ENCODE results near the gene LUZP2. TPM values are rescaled to one million over a fixed set of nuclear protein-coding genes. Genes with fewer than 3 reads are reported as not detected.

Gene LUZP2
- total RNA-seq, 2 donors from 2014 or later, result not detected

DNA sequence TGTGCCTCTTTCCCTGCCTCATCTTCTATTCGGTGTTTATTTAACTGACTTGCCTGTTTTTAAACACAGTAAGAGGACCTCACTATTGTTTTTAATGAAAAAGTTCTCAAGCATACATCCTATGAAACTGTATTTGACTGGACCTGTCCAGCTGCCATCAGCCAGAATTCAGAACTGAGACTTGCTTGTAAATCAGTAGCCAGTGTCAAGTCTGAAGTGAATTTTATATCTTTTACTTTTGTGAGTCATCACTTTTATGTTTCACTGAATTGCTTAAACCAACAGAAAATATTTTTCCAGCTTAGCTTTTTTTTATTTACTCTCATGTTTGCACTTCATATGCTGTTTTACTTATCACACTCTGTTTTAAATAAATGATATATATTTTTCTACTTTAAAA, 88.3 kb downstream of the LUZP2 start:
- Mint-ChIP-seq H3K4me1 (ENCODE audit: low read depth) (no peaks in the 10 kb centered on the region), H3K9me3 (no peaks in the 10 kb centered on the region), H3K27me3 (ENCODE audit: low read depth) (no peaks in the 10 kb centered on the region), H3K27ac (no peak overlapping the region), H3K4me3 (no peak overlapping the region), H3K36me3 (ENCODE audit: insufficient read depth in 2 of 2) (no peaks in the 10 kb centered on the region)
- ATAC-seq (replicated peaks in 1 of 2) (no peak), DNase-seq (no peak)

DNA sequence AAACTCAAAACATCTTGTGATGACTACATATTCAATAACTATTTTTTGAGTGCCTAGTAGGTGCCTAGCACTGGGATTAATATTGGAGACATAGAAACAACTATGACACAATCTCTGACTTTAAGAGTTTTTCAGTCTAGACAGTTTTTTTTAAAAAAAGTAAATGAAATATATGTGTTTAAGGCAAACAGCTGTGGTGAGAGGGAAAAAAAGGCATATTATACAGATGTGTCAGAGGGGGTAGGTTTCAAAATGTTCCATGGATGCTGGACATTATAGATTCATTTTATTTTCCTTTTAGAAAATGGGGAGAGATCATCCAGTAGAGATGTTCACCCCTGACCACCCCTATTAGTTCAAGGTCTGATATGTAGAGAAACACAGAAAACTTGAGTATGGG, 90.8 kb downstream of the LUZP2 start:
- Mint-ChIP-seq H3K27me3 (ENCODE audit: low read depth) (no peaks in the 10 kb centered on the region), H3K4me3 (no peak overlapping the region), H3K4me1 (ENCODE audit: low read depth) (no peaks in the 10 kb centered on the region), H3K36me3 (ENCODE audit: insufficient read depth in 2 of 2) (no peaks in the 10 kb centered on the region), H3K27ac (no peak overlapping the region), H3K9me3 (no peaks in the 10 kb centered on the region)
- ATAC-seq (replicated peaks in 1 of 2) (no peak), DNase-seq (no peak)

DNA sequence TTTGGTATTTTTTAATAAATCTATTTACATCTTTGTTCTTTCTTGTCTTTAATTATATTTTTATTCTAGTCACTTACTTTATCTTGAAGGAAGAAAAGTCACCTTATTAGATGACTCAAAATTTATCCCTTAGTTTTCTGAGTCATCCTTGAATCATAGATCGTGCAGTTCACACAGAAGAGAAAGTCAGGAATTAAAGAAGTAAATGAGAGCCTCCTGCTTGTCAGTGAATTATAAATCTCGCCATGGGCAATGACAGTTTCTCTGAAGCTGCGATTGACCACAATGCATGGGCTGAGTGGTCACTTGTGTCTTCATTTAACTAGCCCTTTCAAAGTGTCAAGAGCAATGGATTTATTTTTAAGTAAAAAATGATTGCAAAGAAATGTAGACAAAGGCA, 91.2 kb downstream of the LUZP2 start:
- Mint-ChIP-seq H3K9me3 (peaks cover 0 to 2% of the 10 kb centered on the region in 2 donors), H3K36me3 (ENCODE audit: insufficient read depth in 2 of 2) (no peaks in the 10 kb centered on the region), H3K27me3 (ENCODE audit: low read depth) (no peaks in the 10 kb centered on the region)

DNA sequence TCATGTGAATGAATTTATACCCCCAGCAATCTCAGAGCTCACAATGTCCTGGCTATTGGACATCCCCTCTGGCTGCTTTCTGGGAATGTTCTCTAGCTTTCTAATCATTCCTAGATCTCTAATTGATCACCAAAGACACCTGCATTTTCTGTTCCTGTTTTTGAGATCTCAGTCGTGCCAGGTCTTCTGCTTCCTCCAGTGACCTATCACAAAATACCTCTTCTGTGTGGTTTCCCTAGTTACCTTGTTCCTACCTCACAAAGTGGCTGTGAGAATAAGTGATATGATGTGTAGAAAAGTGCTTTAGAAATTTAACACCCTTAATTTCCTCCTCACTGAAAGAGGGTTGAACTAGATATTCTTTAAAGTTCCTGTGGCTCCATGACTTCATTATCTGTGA, 92.2 kb downstream of the LUZP2 start:
- Mint-ChIP-seq H3K4me3 (no peak overlapping the region), H3K27ac (no peak overlapping the region), H3K9me3 (peaks cover 0 to 2% of the 10 kb centered on the region in 2 donors), H3K27me3 (ENCODE audit: low read depth) (no peaks in the 10 kb centered on the region), H3K4me1 (ENCODE audit: low read depth) (no peaks in the 10 kb centered on the region), H3K36me3 (ENCODE audit: insufficient read depth in 2 of 2) (no peaks in the 10 kb centered on the region)
- ATAC-seq (replicated peaks in 1 of 2) (no peak), DNase-seq (no peak)

More for the DNA sequence above, 91.2 kb downstream of the LUZP2 start:
- H3K4me1 Mint-ChIP-seq (ENCODE audit: low read depth), result no peaks in the 10 kb centered on the region
- H3K27ac Mint-ChIP-seq, result no peak overlapping the region
- ATAC-seq (replicated peaks in 1 of 2) (no peak), DNase-seq (no peak)
- no peak overlapping the region for H3K4me3 Mint-ChIP-seq

DNA sequence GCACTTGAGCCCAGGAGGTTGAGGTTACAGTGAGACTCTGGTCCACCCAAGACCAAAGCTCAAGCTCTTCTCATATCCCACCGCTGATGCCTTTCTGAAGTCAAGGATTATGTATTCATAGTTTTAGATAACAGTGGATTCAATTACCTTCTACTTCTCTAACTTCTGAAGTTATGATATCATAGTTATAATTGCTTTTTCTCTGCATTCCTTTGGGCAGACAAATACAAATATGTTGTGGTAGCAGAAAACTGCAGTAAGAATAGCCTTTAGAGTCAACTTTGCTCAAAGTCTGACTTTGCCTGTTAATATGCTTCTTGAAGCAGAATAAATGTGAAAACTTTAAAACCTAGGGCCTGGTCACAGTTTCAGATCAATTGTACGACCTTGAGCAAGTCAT, 94.4 kb downstream of the LUZP2 start:
- Mint-ChIP-seq H3K27me3 (ENCODE audit: low read depth) (no peaks in the 10 kb centered on the region), H3K4me3 (no peak overlapping the region), H3K27ac (no peak overlapping the region), H3K4me1 (ENCODE audit: low read depth) (no peaks in the 10 kb centered on the region), H3K36me3 (ENCODE audit: insufficient read depth in 2 of 2) (no peaks in the 10 kb centered on the region), H3K9me3 (peaks cover 0 to 2% of the 10 kb centered on the region in 2 donors)
- DNase-seq (no peak), ATAC-seq (replicated peaks in 1 of 2) (no peak)

DNA sequence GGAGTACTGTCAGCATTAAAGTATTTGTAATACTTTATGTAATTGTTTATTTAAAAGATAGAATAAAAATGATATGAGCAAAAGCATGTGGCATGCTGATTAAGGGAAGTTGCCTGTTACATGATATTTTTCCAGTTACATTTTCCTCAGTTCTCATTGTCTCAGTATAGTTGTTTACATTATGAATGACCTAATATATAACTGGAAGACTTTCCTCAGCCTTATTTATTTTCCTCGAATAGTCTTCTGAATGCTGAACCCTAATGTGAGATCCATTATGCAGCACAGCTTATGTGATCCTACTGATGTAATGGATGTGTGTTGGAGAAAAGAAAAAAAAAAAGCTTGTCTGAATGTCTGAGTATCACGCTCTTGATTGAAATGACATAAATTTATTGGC, 95.5 kb downstream of the LUZP2 start:
- Mint-ChIP-seq H3K27ac (no peak overlapping the region), H3K27me3 (ENCODE audit: low read depth) (no peaks in the 10 kb centered on the region), H3K9me3 (peaks cover 0 to 4% of the 10 kb centered on the region in 2 donors), H3K4me1 (ENCODE audit: low read depth) (no peaks in the 10 kb centered on the region), H3K4me3 (no peak overlapping the region), H3K36me3 (ENCODE audit: insufficient read depth in 2 of 2) (no peaks in the 10 kb centered on the region)
- no peak for ATAC-seq (replicated peaks in 1 of 2)
- no peak for DNase-seq

DNA sequence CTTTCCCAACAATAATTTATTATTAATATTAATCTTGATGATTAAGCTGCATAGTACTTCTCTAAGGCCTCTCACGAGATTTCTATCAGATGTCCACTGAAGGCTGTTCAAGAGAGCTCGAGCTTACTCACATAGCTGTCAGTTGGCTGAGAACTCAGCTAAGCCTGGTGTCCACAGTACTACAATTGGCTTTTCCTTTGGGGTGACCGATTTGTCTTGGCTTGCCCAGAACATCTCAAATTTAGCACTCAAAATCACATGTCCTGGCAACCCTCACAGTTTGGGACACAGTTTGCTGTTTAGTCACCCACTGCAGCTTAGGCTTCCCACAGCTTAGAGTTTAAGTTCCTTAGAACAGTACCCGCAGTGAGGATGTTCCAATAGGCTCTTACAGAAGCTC, 96.5 kb downstream of the LUZP2 start:
- H3K27ac Mint-ChIP-seq, result no peak overlapping the region
- no peaks in the 10 kb centered on the region for H3K36me3 Mint-ChIP-seq (ENCODE audit: insufficient read depth in 2 of 2)
- H3K4me1 Mint-ChIP-seq (ENCODE audit: low read depth), result no peaks in the 10 kb centered on the region
- H3K4me3 Mint-ChIP-seq, result no peak overlapping the region
- H3K9me3 Mint-ChIP-seq, result peaks cover 0 to 4% of the 10 kb centered on the region in 2 donors
- H3K27me3 Mint-ChIP-seq (ENCODE audit: low read depth), result no peaks in the 10 kb centered on the region
- DNase-seq (no peak), ATAC-seq (replicated peaks in 1 of 2) (no peak)

DNA sequence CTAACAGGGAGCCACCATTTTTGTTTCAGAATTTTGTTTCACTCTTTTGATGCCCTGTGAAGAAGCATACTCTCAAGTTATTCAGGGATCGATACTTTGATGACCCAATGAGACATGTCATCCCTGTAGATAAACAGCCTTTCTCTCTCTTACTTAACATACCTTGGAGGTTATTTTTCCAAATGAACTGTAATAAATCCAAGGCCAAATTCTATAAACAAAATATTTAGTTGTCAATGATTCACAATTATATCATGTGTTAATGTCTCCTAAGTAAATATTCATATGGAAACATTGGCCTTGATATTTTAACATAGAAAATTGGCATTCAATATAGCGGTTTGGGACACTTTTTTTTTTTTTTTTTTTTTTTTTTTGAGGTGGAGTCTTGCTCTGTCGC, 97.5 kb downstream of the LUZP2 start:
- H3K4me3 Mint-ChIP-seq, result no peak overlapping the region
- H3K9me3 Mint-ChIP-seq, result peaks cover 1 to 6% of the 10 kb centered on the region in 2 donors
- no peak for DNase-seq
- no peaks in the 10 kb centered on the region for H3K4me1 Mint-ChIP-seq (ENCODE audit: low read depth)
- ATAC-seq (replicated peaks in 1 of 2), result no peak
- no peaks in the 10 kb centered on the region for H3K36me3 Mint-ChIP-seq (ENCODE audit: insufficient read depth in 2 of 2)
- no peak overlapping the region for H3K27ac Mint-ChIP-seq
- H3K27me3 Mint-ChIP-seq (ENCODE audit: low read depth), result no peaks in the 10 kb centered on the region

DNA sequence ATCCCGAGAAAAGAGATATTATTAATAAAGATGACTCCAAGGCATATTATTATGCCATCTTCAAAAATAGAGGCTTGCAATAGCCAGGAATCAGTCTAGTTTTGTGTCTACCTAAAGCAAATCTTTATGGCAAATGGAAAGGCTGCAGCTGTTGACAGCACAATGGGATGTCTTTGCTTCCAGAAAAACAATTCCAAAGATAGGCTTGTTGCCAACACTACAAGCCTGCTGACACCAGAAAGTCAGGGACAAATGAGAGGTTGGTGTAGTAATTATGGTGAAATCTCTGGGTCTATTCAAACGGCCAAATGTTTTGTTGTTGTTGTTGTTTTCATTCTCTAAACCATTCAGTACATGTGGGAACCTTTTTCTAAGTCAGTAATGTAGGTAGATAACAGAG, 101.8 kb downstream of the LUZP2 start:
- H3K36me3 Mint-ChIP-seq (ENCODE audit: insufficient read depth in 2 of 2), result no peaks in the 10 kb centered on the region
- DNase-seq, result no peak
- H3K27me3 Mint-ChIP-seq (ENCODE audit: low read depth), result no peaks in the 10 kb centered on the region
- H3K4me3 Mint-ChIP-seq, result no peak overlapping the region
- no peak overlapping the region for H3K27ac Mint-ChIP-seq
- no peaks in the 10 kb centered on the region for H3K4me1 Mint-ChIP-seq (ENCODE audit: low read depth)
- no peak for ATAC-seq (replicated peaks in 1 of 2)
- H3K9me3 Mint-ChIP-seq, result peaks cover 3 to 6% of the 10 kb centered on the region in 2 donors

DNA sequence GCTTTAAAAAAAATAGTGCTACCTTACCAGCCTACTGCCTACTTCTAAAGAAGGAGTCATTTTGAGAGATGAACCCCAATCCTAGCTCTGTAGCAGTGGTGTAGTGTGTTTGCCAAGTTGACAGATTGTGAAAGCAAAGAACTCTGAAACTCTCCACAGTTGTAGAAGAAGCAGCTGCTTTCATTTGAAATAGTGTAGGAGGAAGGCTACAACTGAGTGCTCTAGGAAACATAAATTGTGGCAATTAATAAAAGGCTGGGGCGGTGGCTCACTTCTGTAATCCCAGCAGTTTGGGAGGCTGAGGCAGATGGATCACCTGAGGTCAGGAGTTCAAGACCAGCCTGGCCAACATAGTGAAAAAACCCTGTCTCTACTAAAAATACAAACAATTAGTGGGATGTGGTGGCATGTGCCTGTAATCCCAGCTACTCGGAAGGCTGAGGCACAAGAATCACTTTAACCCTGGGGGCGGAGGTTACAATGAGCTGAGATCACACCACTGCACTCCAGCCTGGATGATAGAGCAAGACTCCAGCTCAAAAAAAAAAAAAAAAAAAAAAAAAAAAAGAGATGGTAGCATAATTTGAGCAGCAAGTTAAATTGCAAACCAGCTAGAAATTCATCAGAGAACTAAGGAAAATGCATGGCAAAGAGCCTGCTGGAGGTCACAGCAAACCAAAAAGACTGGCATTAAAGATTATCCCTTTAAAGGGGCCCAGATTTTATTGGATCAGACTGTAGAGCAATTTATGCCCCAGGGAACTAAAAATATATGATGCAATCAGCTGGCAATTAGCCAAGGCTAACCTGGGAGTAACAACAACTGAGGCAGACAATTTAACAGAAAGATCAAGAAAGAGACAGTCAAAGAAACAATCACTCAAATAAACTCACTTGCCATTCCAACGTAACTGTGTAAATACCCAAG, 112.6 kb downstream of the LUZP2 start:
- no peak overlapping the region for H3K27ac Mint-ChIP-seq
- no peaks in the 10 kb centered on the region for H3K4me1 Mint-ChIP-seq (ENCODE audit: low read depth)
- DNase-seq (no peak), ATAC-seq (replicated peaks in 1 of 2) (no peak)
- H3K36me3 Mint-ChIP-seq (ENCODE audit: insufficient read depth in 2 of 2), result peaks cover 0 to 3% of the 10 kb centered on the region in 2 donors
- no peaks in the 10 kb centered on the region for H3K27me3 Mint-ChIP-seq (ENCODE audit: low read depth)
- H3K9me3 Mint-ChIP-seq, result peaks cover 0 to 13% of the 10 kb centered on the region in 2 donors
- no peak overlapping the region for H3K4me3 Mint-ChIP-seq

DNA sequence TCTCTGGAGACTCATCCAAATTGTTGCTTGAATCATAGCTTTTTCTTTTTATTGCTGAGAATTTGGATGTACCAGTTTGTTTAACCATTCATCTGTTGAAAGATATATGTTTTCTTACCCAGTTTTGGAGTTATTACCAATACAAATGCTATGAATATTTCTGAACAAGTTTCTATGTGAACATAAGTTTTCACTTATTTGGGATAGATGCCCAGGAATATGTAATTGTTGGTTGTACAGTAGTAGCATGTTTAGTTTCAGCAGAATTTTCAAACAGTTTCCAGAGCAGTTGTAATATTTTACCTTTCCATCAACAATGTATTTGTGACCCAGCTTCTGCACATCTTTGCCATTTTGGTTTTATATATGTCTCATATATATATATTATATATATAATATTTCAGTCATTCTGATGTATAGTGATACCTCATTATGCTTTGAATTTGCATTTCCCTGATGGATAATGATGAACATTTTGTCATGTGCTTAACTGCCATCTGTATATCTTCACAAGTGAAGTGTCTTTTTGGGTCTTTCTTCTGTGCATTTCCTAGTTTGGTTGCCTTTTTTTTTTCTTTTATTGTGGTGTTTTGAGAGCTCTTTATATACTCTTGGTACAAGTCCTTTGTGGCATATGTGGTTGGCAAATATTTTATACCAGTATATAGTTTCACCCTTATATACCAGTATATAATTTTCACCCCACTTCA, 118.8 kb downstream of the LUZP2 start:
- no peak overlapping the region for H3K27ac Mint-ChIP-seq
- H3K9me3 Mint-ChIP-seq, result peaks cover 3 to 6% of the 10 kb centered on the region in 2 donors
- no peaks in the 10 kb centered on the region for H3K27me3 Mint-ChIP-seq (ENCODE audit: low read depth)
- no peak overlapping the region for H3K4me3 Mint-ChIP-seq
- no peaks in the 10 kb centered on the region for H3K4me1 Mint-ChIP-seq (ENCODE audit: low read depth)
- ATAC-seq (replicated peaks in 1 of 2) (no peak), DNase-seq (no peak)
- H3K36me3 Mint-ChIP-seq (ENCODE audit: insufficient read depth in 2 of 2), result peaks cover 0 to 1% of the 10 kb centered on the region in 2 donors

DNA sequence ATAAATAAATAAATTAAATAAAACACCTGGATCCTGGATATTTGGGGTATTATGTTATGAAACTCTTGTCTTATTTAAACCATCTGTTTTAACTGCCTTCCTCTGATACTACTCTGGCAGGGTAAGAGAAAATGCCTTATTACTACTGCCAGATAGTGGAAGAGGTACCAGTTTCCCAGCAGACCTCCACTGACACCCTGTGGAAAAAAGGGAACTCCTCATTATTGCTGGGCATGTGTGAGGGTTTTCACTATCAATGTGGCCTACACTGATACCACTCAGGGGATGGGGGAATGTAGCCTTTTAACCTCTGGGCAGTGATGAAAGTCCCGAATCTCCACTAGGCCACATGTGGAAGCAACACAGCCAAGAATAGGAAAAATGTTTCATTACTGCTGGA, 121.0 kb downstream of the LUZP2 start:
- no peak overlapping the region for H3K27ac Mint-ChIP-seq
- H3K27me3 Mint-ChIP-seq (ENCODE audit: low read depth), result no peaks in the 10 kb centered on the region
- H3K4me3 Mint-ChIP-seq, result no peak overlapping the region
- H3K36me3 Mint-ChIP-seq (ENCODE audit: insufficient read depth in 2 of 2), result peaks cover 0 to 1% of the 10 kb centered on the region in 2 donors
- DNase-seq (no peak), ATAC-seq (replicated peaks in 1 of 2) (no peak)
- no peaks in the 10 kb centered on the region for H3K4me1 Mint-ChIP-seq (ENCODE audit: low read depth)
- peaks cover 2 to 5% of the 10 kb centered on the region in 2 donors for H3K9me3 Mint-ChIP-seq

DNA sequence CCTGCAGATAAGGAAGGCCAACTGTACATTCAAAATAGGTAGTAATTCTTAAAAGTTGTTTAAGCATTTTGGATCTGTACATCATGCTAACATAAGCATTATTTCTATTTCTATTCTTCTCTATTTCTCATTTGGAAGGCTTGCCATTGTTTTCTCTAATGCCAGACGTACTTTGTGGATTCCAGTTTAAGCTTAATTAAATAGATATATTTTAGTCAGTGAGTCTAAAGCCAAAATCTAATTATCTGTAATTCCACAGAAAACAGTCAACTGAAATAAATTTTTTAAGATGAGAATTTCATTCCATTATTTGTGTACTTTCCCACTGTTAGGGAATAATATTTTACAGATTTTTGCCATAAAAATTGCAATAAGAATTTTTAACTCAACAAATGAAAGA, 123.0 kb downstream of the LUZP2 start:
- no peak overlapping the region for H3K27ac Mint-ChIP-seq
- peaks cover 5 to 6% of the 10 kb centered on the region in 2 donors for H3K9me3 Mint-ChIP-seq
- ATAC-seq (replicated peaks in 1 of 2) (no peak), DNase-seq (no peak)
- H3K4me1 Mint-ChIP-seq (ENCODE audit: low read depth), result no peaks in the 10 kb centered on the region
- peaks cover 0 to 1% of the 10 kb centered on the region in 2 donors for H3K36me3 Mint-ChIP-seq (ENCODE audit: insufficient read depth in 2 of 2)
- H3K27me3 Mint-ChIP-seq (ENCODE audit: low read depth), result no peaks in the 10 kb centered on the region
- H3K4me3 Mint-ChIP-seq, result no peak overlapping the region
